SIG-M5 (cell line): ENCODE results near the gene RASA3.
"Not testable (repeated sequence)": the region's sequence is repeated elsewhere in the genome, so short reads cannot be mapped to it uniquely, and the experiment has no call there.

Experiments used
- DNase-seq: peaks from one replicate; lab custom pipeline; 2025; lab: John Stamatoyannopoulos, UW

Gene RASA3

DNA sequence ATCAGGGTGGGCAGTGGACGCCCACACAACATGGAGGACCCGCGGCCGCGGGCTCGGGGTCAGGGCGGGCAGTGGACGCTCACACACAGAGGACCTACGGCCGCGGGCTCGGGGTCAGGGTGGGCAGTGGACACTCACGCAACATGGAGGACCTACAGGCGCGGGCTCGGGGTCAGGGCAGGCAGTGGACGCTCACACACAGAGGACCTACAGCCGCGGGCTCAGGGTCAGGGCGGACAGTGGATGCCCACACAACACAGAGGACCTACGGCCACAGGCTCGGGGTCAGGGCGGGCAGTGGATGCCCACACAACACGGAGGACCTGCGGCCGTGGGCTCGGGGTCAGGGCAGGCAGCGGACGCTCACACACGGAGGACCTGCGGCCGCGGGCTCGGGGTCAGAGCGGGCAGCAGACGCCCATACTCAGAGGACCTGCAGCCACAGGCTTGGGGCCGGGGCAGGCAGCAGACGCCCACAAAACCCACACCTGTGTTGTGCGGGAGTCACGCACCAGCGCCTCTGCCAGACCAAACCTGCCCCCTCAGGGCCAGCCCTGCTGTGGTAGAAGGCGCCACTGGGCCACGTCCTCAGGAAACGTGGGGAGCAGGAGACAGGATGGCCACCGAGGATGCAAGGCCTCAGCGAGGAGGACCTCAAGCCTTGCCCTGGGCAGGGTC lies 131.0 kb downstream of the RASA3 start:
- DNase-seq = no peak

DNA sequence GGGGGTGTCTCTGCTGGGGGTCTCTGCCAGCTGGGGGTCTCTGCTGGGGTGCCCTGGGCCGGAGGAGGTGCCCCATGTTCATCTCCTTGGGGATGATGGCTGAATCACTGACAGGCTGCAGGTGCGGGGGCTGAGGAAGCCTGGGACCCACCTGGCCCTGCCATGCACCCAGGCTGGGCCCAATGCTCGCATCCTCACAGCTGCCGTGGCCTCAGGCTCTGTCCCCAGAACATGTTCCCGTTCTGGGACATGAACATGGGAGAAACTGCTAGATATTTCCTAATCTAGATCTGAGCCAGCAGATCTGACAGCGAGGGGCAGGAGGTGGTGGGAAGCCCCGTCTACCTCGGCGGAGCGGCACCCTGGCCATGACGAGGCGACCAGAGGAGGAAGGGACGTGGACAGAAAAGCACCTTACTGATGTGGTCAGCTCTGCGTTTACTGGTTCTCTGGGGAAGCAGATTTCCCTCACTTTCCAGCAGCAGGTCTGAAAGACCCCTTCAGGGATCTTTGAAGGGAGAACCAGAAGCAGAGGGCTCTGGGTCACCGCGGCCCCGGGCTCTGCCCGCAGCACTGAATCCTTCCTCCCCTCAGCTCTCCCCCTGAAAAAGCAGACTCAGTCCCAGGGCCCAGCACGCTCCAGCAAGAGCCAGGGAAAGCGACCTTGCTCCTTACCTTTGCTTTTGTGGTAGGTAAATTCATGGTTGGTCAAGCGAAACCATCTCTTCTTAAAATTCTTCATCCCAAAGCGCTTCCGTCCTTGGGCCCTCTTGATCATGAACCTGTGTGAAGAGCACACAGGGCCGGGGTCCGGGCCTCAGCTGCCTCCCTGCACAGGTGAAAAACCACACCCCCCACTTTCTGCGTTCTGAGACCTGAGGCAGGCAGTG lies 132.0 kb downstream of the RASA3 start:
- no peak for DNase-seq

DNA sequence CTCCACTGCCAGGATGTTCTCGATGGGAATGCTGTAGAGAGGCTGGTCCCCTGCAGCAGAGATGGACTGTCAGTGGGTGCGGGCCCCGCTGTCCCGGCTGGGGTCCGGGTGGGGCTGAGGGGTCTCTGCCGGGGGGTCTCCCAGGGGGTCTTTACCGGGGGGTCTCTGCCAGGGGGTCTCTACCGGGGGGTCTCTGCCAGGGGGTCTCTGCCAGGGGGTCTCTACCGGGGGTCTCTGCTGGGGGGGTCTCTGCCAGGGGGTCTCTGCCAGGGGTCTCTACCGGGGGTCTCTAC lies 132.9 kb downstream of the RASA3 start:
- DNase-seq = no peak

DNA sequence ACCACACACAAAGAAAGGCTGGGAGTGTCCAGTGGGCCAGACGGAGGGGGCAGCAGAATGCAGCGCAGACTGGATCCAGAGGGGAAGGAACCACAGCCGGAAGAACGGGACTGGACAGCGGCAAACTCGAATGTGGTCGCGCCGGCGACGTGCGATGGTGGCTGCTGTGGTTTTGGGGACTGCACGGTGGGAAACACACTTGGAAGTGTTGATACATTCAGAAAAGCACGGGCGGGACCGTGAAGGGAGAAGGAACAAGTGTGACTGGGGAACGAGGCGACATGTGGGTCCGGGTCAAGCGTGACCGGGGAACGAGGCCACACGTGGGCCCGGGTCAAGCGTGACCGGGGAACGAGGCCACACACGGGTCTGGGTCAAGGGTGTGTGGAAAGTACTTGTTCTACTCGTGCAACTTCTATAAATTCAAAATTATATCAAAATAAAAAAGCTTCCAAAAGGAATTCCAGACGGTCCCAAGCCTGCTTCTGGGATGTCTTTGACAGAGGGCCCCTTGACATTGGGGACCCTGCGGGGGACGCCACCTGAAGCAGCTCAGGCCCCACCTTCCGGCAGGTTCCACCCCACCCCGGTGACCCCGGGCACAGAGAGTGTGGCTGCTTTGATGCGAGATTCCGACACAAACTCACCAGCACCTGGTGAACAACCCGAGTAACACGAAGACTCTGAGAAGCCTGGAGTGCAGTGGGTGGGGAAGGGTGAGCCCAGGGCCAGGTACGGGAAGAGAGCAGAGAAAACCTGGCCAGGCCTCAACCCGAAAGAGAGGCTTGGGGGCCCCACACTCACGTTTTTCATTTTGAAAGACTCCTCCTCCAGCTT lies 133.4 kb downstream of the RASA3 start:
- DNase-seq = no peak

DNA sequence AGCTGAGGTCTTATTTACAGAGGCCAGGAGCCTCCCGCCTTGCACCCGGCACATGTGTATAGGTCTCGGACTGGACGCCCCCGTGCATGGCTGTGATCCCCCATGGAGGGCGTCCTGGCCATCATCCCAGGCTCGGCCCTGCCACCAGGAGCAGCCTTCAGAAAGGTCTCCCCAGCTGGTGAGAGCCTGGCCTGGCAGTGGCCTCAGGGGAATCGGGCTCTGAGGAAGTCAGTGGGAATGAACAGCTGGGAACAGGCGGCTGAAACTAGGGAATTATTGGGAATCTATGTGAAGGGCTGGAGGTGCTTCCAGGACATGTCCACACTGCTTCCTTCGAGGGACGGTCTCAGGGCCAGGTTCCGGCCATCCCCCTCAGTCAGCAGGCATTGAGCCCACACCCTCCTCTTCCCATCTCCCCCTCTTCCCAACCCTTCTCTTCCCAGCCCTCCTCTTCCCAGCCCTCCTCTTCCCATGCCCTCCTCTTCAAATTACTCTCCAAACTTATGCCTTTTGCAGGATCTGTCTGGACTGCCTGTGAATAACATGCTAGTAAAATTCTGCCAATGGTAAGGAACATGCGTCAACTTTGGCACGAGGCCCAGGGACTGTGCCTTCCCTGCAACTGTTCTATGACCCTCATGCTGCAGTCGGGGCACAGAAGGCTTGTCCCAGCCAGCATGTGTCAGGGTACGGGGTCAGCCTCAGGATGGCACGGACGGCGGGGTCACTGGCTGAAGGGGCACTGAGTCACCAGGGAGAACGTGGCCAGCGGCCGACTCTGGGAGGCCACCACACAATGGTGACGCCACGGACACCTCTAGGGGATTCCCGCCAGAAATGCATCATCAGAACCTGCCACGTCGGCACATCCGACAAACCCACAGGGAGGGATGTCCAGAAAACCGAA lies 134.3 kb downstream of the RASA3 start:
- no peak for DNase-seq

DNA sequence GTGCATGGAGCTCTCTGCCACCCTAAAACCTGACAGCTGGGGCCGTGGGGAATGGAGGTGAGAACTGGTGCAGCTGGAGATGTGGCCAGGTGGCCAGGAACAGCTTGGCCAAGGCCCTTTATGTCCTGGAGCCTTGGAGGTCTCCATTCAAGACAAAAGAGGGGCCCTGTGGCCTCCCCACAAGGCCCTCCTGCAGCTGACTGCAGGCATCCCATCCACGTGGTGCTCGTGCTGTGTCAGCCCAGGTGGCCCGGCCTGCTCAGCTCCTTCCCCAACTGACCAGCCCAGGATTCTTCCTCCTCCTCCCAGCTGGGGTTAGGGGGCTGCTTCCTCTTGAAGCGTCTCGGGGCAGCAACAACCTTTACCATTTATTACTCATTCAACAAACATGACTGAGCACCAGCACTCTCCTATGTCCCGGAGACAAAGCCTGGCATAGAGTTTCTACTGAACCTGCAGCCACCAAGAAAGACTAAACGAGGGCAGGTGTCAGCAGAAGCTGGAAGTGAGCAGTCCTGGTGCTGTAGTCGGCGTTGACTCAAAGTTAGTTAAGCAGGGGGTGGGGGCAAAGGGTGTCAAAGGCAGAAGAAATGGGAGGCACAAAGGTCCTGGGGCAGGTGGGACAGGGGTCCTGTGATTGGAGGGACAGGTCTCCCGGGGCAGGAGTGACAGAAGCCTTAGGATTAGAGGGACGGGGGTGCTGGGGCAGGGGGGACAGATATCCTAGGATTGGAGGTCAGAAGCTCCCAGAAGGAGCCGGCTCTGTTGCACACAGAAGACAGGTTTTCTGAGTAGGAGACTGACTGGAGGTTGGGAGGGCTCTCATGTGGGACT lies 135.3 kb downstream of the RASA3 start:
- DNase-seq = no peak

DNA sequence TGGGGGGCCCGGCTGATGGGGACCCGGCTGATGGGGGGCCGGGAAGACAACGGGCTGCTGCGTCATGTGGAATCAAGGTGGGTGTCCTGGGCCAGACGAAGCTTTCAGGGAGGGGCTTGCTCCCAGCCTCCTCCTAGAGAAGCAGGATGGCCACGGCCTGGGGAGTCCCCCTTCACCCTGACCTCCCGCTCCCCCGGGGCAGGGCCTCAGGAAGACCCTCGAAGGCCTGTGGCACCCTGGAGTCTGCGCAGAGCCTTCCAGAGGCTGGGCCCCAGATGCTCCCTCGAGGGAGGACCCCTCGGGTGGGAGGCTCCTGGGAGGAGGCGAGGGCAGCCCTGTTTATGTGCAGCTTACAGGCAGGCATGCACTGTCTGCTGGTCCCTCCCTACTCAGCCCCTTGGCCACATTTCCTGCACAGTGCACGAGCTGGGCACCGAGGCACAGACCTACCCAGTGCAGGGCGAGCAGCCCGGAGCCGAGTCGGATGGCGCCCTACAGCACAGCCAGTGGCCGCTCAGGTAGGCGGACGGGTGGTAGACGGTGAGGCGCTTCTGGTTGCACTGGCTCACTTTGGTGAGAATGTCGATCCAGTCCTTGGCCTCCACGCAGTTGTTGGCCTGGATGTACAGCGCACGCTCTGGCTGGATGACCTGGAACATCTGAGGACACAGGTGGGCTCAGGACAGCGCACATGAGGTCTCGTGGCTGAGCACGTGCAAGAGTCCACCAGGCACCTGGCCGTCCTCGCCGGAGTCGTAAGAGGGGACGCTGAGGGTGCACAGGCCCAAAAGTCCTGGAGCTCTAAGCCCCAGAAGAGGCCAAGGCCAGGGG lies 136.1 kb downstream of the RASA3 start:
- no peak for DNase-seq

DNA sequence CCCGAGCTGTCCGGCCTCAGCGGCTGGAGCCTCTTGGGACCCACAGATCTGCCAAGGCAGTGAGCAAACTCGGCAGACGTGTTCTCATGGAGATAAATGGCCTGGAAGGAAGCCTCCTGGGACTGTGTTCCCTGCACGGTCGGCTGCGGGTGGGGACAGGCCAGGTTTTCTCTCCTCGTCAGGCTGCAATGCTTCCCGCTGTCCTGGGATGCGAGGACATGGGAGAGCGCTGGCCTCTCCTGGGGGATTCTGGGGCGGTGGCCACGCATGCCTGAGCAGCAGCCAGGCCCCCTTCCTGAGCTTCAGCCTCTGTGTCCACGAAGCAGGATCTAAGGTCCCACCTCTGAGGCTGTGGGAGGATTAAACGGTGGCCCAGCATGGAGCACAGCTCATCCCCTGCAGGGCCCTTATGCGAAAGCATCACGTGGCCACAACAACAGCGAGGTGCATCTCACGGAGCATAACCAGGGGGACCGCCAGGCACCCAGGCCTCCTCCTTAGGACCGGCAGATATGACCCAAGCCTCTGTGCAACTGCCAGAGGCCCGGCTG lies 137.3 kb downstream of the RASA3 start:
- no peak for DNase-seq

DNA sequence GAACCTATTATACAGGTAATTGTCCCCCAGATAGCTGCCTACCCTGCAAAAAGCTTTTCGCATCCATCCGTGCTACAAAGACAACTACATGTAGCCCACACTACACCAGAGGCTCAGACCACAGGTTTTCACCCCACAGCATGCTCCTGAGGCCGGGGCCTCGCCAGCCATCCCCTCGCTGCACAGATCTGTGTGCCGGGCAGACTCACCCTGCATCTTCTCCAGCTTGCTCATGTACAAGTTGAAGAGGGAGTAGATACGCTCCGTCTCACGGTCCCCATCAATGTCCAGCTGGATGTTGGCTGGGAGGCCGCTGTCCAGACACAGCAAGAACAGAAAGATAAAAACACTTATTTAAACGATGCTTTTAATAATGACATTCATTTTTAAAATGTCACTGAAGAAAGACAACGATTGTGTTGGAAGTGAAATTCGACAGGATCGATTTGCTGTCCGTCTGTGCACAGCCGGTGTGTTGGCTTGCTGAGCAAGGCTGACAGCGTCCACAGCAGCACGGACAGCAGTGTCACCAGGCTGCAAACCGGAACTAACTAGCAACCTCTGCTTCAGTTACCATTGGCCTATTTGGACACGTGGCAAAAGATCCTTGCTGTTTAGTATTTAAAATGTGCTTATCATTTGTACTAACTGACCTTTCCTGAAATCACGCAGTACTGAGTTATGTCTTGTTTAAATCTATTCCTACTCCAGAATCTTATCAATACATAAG lies 140.0 kb downstream of the RASA3 start:
- DNase-seq = no peak

DNA sequence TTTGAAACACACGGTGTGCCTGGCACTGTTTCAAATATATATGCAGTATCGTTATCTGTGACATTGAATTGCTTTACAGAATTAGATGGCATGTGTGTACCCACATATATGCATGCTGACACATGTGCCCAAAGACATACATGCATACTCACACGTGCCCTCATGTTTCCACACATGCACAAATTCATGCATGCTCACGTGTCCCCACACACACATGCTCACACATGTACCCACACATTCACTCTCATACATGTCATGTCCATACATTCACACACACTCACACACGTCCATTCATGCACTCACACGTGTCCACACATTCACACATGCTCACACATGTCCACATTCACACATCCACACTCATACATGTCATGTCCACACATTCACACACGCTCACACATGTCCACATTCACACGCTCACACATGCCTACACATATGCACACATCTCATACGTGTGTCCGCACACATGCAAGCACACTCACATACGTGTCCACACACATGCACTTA lies 140.7 kb downstream of the RASA3 start:
- no peak for DNase-seq

DNA sequence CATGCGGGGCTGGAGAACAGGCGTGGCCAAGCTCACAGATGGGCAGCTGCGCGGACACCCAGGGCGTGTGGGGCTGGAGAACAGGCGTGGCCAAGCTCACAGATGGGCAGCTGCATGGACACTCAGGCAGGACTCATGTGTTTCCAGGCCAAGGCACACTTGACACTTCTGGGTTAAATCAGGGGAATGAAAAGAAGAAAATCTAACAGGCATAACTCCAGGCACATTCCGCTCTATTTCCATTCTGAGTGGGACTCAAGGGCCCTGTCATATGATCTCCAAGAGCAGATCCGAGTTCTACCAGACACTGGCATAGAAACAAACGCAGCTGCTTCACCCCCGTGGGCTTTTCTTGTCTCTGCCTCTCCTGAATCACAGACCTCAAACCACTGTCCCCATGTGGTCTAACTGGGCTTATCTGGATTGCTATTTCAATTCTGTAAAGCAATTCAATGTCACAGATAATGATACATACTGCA lies 141.2 kb downstream of the RASA3 start:
- DNase-seq = no peak

DNA sequence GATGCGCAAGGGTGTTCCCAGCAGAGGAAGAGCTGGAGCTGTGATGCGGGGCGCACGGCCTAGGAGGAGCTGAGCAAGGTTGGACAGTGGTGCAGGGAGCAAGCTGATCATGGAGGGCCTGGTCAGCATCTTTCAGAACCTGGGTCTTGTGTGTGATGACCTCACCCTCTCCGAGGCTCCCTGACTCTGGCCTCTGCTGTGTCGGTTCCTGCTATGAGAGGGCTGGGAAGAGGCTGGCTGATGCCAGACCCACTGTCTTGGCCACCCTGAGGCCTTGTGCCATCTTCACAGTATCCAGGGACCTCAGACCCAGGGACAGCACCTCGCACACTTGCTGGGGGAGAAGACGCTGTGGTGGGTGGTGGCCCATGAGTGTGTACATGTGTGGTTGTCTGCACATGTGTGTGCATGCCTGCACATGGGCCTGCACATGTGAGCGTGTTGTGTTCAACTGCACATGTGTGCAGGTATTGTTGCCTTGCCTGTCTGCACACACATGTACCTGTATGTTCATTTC lies 142.0 kb downstream of the RASA3 start:
- DNase-seq = no peak

DNA sequence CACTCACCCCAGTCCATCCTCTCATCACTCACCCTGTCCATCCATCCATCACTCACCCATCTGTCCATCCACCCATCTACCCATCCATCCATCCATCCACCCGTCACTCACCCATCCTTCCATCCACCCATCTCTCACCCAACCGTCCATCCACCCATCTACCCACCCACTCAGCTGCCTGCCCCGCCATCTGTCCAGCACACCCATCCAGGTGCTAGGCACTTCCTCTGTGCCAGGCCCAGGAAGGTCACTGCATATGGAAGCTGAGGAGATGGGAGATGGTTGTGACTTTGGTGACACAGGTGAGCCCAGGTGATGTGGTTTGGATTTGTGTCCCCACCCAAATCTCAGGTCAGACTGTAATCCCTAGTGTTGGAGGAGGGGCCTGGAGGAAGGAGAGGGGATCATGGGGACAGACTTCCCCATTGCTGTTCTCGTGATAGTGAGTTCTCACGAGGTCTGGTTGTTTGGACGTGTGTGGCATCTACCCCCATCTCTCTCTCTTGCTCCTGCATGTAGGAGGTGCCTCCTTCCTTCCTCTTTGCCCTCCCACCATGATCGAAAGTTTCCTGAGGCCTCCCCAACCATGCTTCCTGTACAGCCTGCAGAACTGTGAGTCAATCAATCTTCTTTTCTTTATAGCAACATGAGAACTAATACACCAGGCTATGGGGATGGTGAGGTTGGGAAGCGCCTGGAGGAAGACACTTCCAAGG lies 142.7 kb downstream of the RASA3 start:
- no peak for DNase-seq

DNA sequence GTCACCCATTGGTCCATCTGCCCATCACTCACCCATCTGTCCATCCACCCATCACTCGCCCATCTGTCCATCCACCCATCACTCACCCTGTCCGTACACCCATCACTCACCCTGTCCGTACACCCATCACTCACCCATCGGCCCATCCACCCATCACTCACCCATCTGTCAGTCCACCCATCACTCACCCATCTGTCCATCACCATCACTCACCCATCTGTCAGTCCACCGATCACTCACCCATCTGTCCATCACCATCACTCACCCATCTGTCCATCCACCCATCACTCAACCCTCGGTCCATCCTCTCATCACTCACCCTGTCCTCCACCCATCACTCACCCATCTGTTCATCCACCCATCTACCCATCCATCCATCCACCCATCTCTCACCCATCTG lies 143.6 kb downstream of the RASA3 start:
- not testable (repeated sequence) for DNase-seq

DNA sequence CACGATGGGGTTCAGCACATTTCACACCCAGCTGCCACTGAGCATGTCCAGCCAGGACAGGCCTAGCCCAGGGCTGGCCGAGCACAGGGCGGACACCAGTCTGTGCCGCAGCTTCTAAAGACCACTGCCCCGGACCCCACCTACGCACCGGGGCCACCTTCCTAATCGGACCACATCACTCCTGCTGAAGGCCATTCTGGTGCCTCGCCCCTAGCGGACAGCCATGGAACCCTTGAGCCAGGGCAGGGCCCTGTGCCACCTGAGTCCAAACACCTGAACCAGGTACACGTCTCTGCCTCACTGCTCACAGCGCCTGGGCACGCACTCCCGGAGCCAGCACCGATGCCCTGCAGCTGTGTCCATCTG lies 150.1 kb downstream of the RASA3 start:
- DNase-seq = no peak

DNA sequence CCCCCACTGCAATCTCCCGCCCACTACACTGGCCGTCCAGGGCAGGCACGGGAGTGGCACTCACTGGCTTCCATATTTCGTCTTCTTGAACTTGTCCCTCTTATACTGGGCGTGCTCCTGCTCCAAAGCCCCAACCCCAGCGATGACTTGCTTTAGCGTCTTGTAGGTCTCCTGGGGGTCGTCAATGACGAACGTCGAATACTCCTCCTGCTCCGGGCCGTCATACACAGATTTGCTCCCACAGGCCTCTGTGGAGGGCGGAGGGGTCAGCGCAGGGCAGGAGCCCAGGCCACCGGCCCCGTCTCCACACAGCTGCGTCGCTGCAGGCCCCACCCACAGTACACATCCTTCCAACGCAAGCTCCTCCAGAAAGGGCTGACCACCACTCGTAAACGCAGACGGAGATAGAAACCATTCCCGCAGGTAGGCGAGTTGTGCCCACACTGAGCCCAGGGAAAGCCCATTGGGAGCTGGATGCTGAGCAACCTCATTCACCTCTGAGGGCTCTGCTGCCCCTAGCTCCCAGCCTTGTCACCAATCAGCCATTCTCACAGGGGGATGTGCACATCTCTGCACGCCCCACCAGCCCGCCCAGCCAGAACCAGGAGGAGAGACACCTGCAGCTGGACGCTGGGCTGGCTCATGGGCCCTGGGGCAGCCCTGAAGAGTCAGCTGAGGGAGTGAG lies 150.7 kb downstream of the RASA3 start:
- no peak for DNase-seq

DNA sequence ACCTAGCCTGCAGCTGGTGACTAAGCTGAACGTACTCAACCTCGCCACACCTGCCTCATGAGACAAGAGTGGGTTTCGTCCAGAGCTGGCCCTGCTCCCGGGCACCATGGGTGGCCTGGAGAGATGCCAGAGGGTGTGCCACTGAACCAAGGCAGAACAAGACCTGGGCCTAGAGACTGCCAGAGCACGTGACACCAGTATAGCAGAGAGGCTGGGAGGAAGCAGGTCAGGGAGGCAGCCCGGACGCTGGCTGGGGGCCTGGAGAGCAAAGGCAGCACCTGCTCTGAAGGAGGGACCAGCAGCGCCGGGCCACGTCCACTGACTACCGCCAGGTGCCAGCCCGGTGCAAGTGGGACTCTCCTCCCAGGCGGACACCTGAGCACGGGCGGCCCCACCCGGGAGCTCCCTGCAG lies 151.2 kb downstream of the RASA3 start:
- DNase-seq = no peak
